Thymus (tissue), 11 donors: ENCODE results near the gene RGS7. TPM values are rescaled to one million over a fixed set of nuclear protein-coding genes. Genes with fewer than 3 reads are reported as not detected.
"Not testable (repeated sequence)": the region's sequence is repeated elsewhere in the genome, so short reads cannot be mapped to it uniquely, and the experiment has no call there.

Source experiments
- DNase-seq, 9 donors: peaks; one replicate each; pipeline ENCODE4 v3.0.0-alpha.2; 2013; ENCODE audit warnings: low spot score in 9 of 9, low read depth in 6 of 9, missing footprints in 1 of 9
- H3K27ac ChIP-seq, 2 donors: one replicate each; pipeline ENCODE4 v1.5.1; 2013; ENCODE audit warnings: control low read depth in 1 of 2, low read depth in 1 of 2, low read length in 1 of 2, mild to moderate bottlenecking in 1 of 2, moderate library complexity in 1 of 2
- H3K27me3 ChIP-seq, 2 donors: one replicate each; pipeline ENCODE4 v1.5.1; 2013; ENCODE audit warnings: low read length in 1 of 2; ENCODE audit not compliant: control insufficient read depth in 2 of 2, insufficient read depth in 1 of 2
- H3K36me3 ChIP-seq, 2 donors: one replicate each; pipeline ENCODE4 v1.5.1; 2013; ENCODE audit warnings: low read length in 1 of 2, mild to moderate bottlenecking in 1 of 2, moderate library complexity in 1 of 2; ENCODE audit not compliant: control insufficient read depth in 2 of 2, insufficient read depth in 2 of 2
- H3K4me1 ChIP-seq, 2 donors: one replicate each; pipeline ENCODE4 v1.5.1; 2013; ENCODE audit warnings: low read length in 2 of 2; ENCODE audit not compliant: control insufficient read depth in 2 of 2, insufficient read depth in 2 of 2
- H3K4me3 ChIP-seq, 2 donors: one replicate each; pipeline ENCODE4 v1.5.1; 2013; ENCODE audit warnings: low read length in 2 of 2, control low read depth in 1 of 2, mild to moderate bottlenecking in 1 of 2
- H3K9me3 ChIP-seq, 2 donors: one replicate each; pipeline ENCODE4 v1.5.1; 2013; ENCODE audit warnings: low read length in 1 of 2, mild to moderate bottlenecking in 1 of 2; ENCODE audit not compliant: control insufficient read depth in 2 of 2, insufficient read depth in 1 of 2
- WGBS: extraction: QIAGEN DNeasy Blood & Tissue Kit; methylation state at CpG from one replicate; pipeline ENCODE4 v1.1.7; 2013; 5-methylcytosine and 5-hydroxymethylcytosine counted together
- polyA plus RNA-seq: library from polyadenylated mRNA; stranded (reverse); fragments of 200-250 nt; gene quantifications from one replicate; pipeline ENCODE4 v1.2.3, GENCODE V29; 2013
- total RNA-seq: library from RNA; stranded (reverse); fragments of 120-200 nt; gene quantifications from one replicate; pipeline ENCODE4 v1.2.4, GENCODE V29; 2013
- donor health status: healthy.

The RGS7 gene
- total and polyA plus RNA-seq, 2 donors: 0.05 to 0.07 TPM

DNA sequence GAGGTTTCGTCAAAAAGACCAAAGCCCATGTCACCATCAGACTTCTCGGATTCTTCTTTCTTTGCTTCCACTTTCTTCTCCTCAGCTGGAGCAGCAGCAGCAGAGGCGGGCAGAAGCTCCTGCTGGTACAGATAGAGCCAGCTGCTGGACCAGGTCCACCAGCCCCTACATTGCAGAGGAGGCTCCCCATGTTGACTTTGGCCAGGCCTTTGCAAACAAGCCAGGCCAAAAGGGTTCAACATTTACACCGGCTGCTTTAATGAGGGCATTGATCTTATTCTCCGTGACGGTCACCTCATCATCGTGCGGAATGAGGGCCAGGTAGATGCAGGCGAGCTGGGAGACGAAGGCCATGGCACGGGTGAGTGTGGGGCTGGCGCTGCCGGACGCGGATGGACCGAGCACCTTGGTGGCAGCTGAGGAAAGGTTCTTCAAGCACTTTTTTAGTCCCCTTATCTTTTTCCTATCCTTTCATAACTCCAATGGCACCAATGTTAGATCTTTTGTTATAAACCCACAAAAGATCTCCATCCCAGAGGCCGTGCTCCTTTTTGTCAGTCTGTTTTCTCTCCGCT lies 358.5 kb downstream of the RGS7 start:
- Histone ChIP-seq H3K27me3 (no peaks in the 10 kb centered on the region), H3K4me1 (no peaks in the 10 kb centered on the region), H3K36me3 (no peaks in the 10 kb centered on the region), H3K4me3 (no peak overlapping the region), H3K27ac (no peak overlapping the region), H3K9me3 (no peaks in the 10 kb centered on the region)
- no peak for DNase-seq
- WGBS: 96% methylated on average over 18 of the region's 18 CpGs

DNA sequence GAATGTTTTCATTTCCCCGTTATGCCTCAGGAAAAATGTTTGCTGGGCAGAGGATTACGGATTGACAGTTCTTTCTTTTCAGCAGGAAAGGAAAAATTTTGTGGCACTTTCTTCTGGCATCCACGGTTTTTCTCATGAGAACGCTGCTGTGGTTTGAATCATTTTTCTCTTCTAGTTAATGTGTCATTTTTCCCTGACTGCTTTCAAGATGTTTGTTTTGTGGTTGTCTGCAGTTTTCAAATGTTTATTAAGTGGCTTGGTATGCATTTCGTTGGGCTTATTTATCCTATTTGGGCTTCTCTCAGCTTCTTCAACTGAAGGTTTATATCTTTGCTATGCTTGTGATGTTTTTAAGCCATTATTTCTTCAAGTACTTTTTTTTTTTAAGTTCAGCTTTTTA lies 359.0 kb downstream of the RGS7 start:
- no peak for DNase-seq
- WGBS: 68% methylated on average over 5 of the region's 5 CpGs
- Histone ChIP-seq H3K36me3 (no peaks in the 10 kb centered on the region), H3K4me1 (no peaks in the 10 kb centered on the region), H3K9me3 (no peaks in the 10 kb centered on the region), H3K4me3 (no peak overlapping the region), H3K27me3 (no peaks in the 10 kb centered on the region), H3K27ac (no peak overlapping the region)

DNA sequence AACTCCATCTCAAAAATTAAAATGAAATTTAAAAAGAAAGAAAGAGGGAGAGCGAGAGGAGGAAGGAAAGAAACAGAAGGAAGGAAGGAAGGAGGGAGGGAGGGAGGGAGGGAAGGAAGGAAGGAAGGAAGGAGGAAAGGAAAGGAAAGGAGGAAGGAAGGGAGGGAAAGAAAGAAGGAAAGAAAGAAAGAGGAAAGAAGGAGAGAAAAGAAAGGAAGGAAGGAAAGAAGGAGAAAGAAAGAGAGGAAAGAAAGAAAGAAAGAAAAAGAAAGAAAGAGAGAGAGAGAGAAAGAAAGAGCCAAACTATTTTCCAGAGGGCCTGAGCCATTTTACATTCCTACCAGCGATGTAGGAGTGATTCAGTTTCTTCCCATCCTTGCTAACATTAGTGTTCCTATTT lies 364.0 kb downstream of the RGS7 start:
- 91% methylated on average over 2 of the region's 2 CpGs for WGBS
- Histone ChIP-seq H3K9me3 (no peaks in the 10 kb centered on the region), H3K4me3 (no peak overlapping the region), H3K27ac (no peak overlapping the region), H3K4me1 (no peaks in the 10 kb centered on the region), H3K36me3 (no peaks in the 10 kb centered on the region), H3K27me3 (no peaks in the 10 kb centered on the region)
- DNase-seq: no peak

DNA sequence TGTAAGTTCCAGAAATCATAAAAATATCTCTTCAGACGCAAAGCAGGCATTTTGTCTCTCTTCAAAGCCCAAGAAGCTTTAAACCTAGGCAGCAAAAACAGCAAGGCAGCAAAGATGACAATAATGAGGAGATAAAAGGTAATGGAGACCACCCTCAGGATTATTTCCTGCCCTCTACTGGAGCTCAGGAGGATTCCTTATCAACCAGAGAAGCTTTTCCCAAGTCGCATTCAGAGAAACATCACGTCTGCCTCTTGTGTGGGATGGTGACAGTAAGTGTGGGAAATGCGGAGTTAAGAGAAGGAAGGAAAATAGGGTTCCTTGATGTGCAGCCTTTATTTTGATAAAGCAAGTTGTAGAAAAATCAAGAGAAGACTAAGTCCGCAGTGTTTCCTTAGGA lies 365.8 kb downstream of the RGS7 start:
- no peaks in the 10 kb centered on the region for H3K9me3 ChIP-seq
- H3K4me1 ChIP-seq: no peaks in the 10 kb centered on the region
- H3K4me3 ChIP-seq: no peak overlapping the region
- no peaks in the 10 kb centered on the region for H3K27me3 ChIP-seq
- H3K27ac ChIP-seq: no peak overlapping the region
- WGBS: 76% methylated on average over 5 of the region's 5 CpGs
- DNase-seq: no peak
- H3K36me3 ChIP-seq: no peaks in the 10 kb centered on the region

DNA sequence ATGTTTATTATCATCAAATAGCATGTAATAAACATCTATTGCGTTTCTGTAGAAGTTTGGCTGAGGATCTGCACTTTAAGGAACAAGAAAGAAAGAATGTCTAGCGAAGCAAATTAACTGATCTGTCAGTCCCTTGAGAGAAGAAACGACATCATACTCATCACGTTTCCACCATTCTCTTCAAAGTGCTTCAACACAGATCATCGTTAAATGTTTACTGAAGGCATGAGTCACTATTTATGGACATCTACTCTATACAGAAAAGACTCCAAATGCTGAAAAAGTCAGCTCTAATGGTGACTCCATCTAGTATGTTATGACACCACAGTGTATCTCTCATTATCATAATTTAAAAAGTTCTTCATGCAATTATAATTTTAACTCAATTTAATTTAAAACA lies 369.1 kb downstream of the RGS7 start:
- no peak overlapping the region for H3K27ac ChIP-seq
- no peaks in the 10 kb centered on the region for H3K4me1 ChIP-seq
- H3K36me3 ChIP-seq: no peaks in the 10 kb centered on the region
- no peaks in the 10 kb centered on the region for H3K9me3 ChIP-seq
- no peak for DNase-seq
- no peaks in the 10 kb centered on the region for H3K27me3 ChIP-seq
- WGBS: 90% methylated on average over 5 of the region's 5 CpGs
- no peak overlapping the region for H3K4me3 ChIP-seq

DNA sequence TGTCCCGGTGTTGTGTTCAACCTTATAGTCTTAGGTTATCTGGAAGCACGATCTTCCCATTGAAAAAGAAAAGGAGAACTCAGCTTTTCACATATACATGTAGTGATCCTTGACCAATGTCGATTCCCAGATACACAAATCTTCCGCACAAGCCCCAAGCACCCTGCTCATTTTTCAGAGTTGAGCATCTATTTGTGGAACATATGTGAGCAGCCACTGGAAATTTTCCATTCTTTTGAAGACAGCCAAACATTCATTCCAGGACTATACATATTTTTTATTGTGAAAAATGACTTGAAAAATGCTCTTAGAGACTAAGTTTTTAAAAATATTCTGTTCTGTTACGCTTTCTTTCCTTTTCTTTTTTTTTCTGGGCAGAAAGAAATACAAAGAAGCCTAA lies 371.9 kb downstream of the RGS7 start:
- H3K36me3 ChIP-seq: no peaks in the 10 kb centered on the region
- no peaks in the 10 kb centered on the region for H3K9me3 ChIP-seq
- H3K27me3 ChIP-seq: no peaks in the 10 kb centered on the region
- WGBS: 88% methylated on average over 5 of the region's 5 CpGs
- no peak for DNase-seq
- H3K27ac ChIP-seq: no peak overlapping the region
- H3K4me1 ChIP-seq: no peaks in the 10 kb centered on the region
- no peak overlapping the region for H3K4me3 ChIP-seq

DNA sequence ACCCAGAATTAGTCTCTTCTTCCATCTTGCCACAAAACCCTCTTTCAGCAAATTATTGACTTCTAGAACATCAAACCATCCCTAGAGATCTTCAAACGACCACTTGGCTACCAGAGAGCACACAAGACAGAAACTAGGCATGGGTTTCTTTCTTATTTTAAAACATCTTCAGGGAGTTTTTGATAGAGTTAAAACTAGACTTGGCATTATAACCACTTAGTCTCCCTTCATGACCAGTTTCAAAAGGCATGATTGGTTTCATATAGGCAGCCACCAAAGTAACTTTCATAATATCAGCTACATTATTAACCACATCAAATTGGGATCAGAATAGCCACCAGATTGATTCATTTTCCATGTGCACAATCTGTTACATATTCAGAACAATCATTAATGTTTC lies 376.7 kb downstream of the RGS7 start:
- Histone ChIP-seq H3K4me1 (no peaks in the 10 kb centered on the region), H3K9me3 (no peaks in the 10 kb centered on the region), H3K27me3 (no peaks in the 10 kb centered on the region), H3K36me3 (no peaks in the 10 kb centered on the region), H3K4me3 (no peak overlapping the region), H3K27ac (no peak overlapping the region)
- DNase-seq: no peak
- 86% methylated on average over 1 of the region's 1 CpG for WGBS

DNA sequence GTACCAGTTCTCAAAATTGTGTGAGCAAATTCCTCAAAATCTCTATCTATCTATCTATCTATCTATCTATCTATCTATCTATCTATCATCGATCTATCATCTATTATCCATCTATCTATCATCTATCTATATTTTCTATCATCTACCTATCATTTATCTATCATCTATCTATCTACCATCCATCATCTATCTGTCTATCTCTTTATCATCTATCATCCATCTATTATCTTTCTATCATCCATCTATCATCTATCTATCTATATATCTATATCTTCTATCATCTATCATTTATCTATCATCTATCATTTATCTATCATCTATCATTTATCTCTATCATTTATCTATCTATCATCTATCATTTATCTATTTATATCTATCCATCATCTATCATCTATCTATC lies 380.3 kb downstream of the RGS7 start:
- 94% methylated on average over 1 of the region's 1 CpG for whole genome bisulfite sequencing
- Histone ChIP-seq H3K27me3 (no peaks in the 10 kb centered on the region), H3K36me3 (no peaks in the 10 kb centered on the region), H3K9me3 (no peaks in the 10 kb centered on the region), H3K27ac (no peak overlapping the region), H3K4me1 (no peaks in the 10 kb centered on the region), H3K4me3 (no peak overlapping the region)
- no peak for DNase-seq

DNA sequence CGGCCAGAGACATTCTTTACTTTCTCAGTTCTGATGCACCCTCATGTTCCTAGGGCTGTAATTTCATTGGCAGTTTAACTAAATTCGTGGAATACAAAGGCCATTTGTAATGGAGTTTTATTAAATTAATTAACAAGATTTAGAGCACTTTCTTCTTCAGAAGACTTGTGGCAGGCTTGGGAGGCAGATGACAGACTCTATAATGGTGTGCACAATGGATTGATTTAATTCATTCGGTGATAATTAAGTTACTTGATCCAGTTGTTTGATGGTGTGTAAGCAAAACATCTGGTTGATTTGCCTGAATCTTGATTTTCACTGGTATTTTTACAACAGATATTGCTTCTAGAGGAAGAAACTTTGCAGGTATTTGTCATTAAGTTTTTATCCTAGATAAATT lies 383.1 kb downstream of the RGS7 start:
- Histone ChIP-seq H3K36me3 (no peaks in the 10 kb centered on the region), H3K4me3 (no peak overlapping the region), H3K27me3 (no peaks in the 10 kb centered on the region), H3K9me3 (no peaks in the 10 kb centered on the region), H3K27ac (no peak overlapping the region), H3K4me1 (no peaks in the 10 kb centered on the region)
- no peak for DNase-seq
- WGBS: 92% methylated on average over 3 of the region's 3 CpGs

DNA sequence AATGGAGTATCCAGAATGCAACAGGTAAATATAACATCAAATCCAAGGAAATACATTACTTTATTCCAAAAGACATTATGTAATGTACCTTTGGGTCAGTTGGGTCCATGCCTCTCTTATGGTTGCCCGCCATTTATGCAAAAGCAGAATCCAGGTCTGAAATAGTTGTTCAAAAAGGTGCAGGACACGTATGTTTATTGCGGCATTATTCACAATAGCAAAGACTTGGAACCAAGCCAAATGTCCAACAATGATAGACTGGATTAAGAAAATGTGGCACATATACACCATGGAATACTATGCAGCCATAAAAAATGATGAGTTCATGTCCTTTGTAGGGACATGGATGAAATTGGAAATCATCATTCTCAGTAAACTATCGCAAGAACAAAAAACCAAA lies 384.9 kb downstream of the RGS7 start:
- H3K9me3 ChIP-seq, H3K4me1 ChIP-seq, H3K27ac ChIP-seq, H3K27me3 ChIP-seq, H3K4me3 ChIP-seq, H3K36me3 ChIP-seq, DNase-seq: not testable (repeated sequence)
- WGBS: 95% methylated on average over 3 of the region's 4 CpGs
